ENCODE data around the gene HAPLN3. TPM values are rescaled to one million over a fixed set of nuclear protein-coding genes. Genes with fewer than 3 reads are reported as not detected.

The HAPLN3 gene
- total and polyA plus RNA-seq, 4 donors, result 12.6 to 20.3 (median 18.4) TPM

GRCh38 chr15:88913017-88913849 is 17.9 kb upstream of the HAPLN3 start, which contains the start of gene MFGE8:
Gene MFGE8 (minus strand): TSS chr15:88913379. CDS start chr15:88913319, 60 bp downstream.
- Histone ChIP-seq H3K9me3 (ENCODE audit: control insufficient read depth, insufficient read depth, low read length) (no peaks in the 10 kb centered on the region), H3K27ac (ENCODE audit: low read depth, low read length) (peak within 1 kb of the TSS; percentile 61), H3K27me3 (ENCODE audit: control insufficient read depth, insufficient read depth, low read length) (no peaks in the 10 kb centered on the region), H3K4me1 (ENCODE audit: control insufficient read depth, insufficient read depth, low read length) (peaks cover 40% of the 10 kb centered on the region), H3K36me3 (ENCODE audit: control insufficient read depth, insufficient read depth, low read length) (peaks cover 22% of the 10 kb centered on the region), H3K4me3 (ENCODE audit: low read depth, low read length) (peak within 1 kb of the TSS; percentile 65)
- WGBS (ENCODE audit: insufficient coverage), result under 1% methylated on average over 57 of the region's 67 CpGs
- DNase-seq (ENCODE audit: low read depth in 4 of 6, low spot score in 6 of 6), result peak in 4 of 6 donors; percentile 46 to 92 (median 76)

GRCh38 chr15:88912500-88912921 is 17.2 kb upstream of the HAPLN3 start:
- Histone ChIP-seq H3K36me3 (ENCODE audit: control insufficient read depth, insufficient read depth, low read length) (peaks cover 29% of the 10 kb centered on the region), H3K4me3 (ENCODE audit: low read depth, low read length) (peak overlapping the region; percentile 65), H3K27ac (ENCODE audit: low read depth, low read length) (peak overlapping the region; percentile 36), H3K27me3 (ENCODE audit: control insufficient read depth, insufficient read depth, low read length) (no peaks in the 10 kb centered on the region), H3K9me3 (ENCODE audit: control insufficient read depth, insufficient read depth, low read length) (no peaks in the 10 kb centered on the region), H3K4me1 (ENCODE audit: control insufficient read depth, insufficient read depth, low read length) (peaks cover 45% of the 10 kb centered on the region)
- 11% methylated on average over 20 of the region's 20 CpGs for WGBS (ENCODE audit: insufficient coverage)
- peak in 2 of 6 donors; percentile 11 to 51 for DNase-seq (ENCODE audit: low read depth in 4 of 6, low spot score in 6 of 6)

GRCh38 chr15:88911766-88912118 is 16.4 kb upstream of the HAPLN3 start:
- peaks cover 49% of the 10 kb centered on the region for H3K4me1 ChIP-seq (ENCODE audit: control insufficient read depth, insufficient read depth, low read length)
- no peaks in the 10 kb centered on the region for H3K27me3 ChIP-seq (ENCODE audit: control insufficient read depth, insufficient read depth, low read length)
- H3K27ac ChIP-seq (ENCODE audit: low read depth, low read length), result no peak overlapping the region
- peaks cover 37% of the 10 kb centered on the region for H3K36me3 ChIP-seq (ENCODE audit: control insufficient read depth, insufficient read depth, low read length)
- peak overlapping the region; percentile 65 for H3K4me3 ChIP-seq (ENCODE audit: low read depth, low read length)
- H3K9me3 ChIP-seq (ENCODE audit: control insufficient read depth, insufficient read depth, low read length), result no peaks in the 10 kb centered on the region
- DNase-seq (ENCODE audit: low read depth in 4 of 6, low spot score in 6 of 6), result no peak
- no CpG with 5 or more reads among the region's 5 CpGs for WGBS (ENCODE audit: insufficient coverage)

GRCh38 chr15:88909956-88910831 is 14.8 kb upstream of the HAPLN3 start:
- no peaks in the 10 kb centered on the region for H3K9me3 ChIP-seq (ENCODE audit: control insufficient read depth, insufficient read depth, low read length)
- H3K27me3 ChIP-seq (ENCODE audit: control insufficient read depth, insufficient read depth, low read length), result no peaks in the 10 kb centered on the region
- H3K27ac ChIP-seq (ENCODE audit: low read depth, low read length), result no peak overlapping the region
- 76% methylated on average over 11 of the region's 12 CpGs for WGBS (ENCODE audit: insufficient coverage)
- no peak for DNase-seq (ENCODE audit: low read depth in 4 of 6, low spot score in 6 of 6)
- H3K36me3 ChIP-seq (ENCODE audit: control insufficient read depth, insufficient read depth, low read length), result peaks cover 48% of the 10 kb centered on the region
- H3K4me3 ChIP-seq (ENCODE audit: low read depth, low read length), result no peak overlapping the region
- H3K4me1 ChIP-seq (ENCODE audit: control insufficient read depth, insufficient read depth, low read length), result peaks cover 56% of the 10 kb centered on the region

- no peak for DNase-seq (ENCODE audit: low read depth in 4 of 6, low spot score in 6 of 6)
Observed at GRCh38 chr15:88908697-88909621, 13.6 kb upstream of the HAPLN3 start.

GRCh38 chr15:88908123-88908522 is 12.8 kb upstream of the HAPLN3 start:
- peaks cover 61% of the 10 kb centered on the region for H3K4me1 ChIP-seq (ENCODE audit: control insufficient read depth, insufficient read depth, low read length)
- no peaks in the 10 kb centered on the region for H3K9me3 ChIP-seq (ENCODE audit: control insufficient read depth, insufficient read depth, low read length)
- H3K27ac ChIP-seq (ENCODE audit: low read depth, low read length), result no peak overlapping the region
- DNase-seq (ENCODE audit: low read depth in 4 of 6, low spot score in 6 of 6), result no peak
- H3K36me3 ChIP-seq (ENCODE audit: control insufficient read depth, insufficient read depth, low read length), result peaks cover 52% of the 10 kb centered on the region
- H3K4me3 ChIP-seq (ENCODE audit: low read depth, low read length), result no peak overlapping the region
- WGBS (ENCODE audit: insufficient coverage), result 89% methylated on average over 12 of the region's 12 CpGs
- H3K27me3 ChIP-seq (ENCODE audit: control insufficient read depth, insufficient read depth, low read length), result no peaks in the 10 kb centered on the region

More at GRCh38 chr15:88908697-88909621, 13.6 kb upstream of the HAPLN3 start:
- no peaks in the 10 kb centered on the region for H3K27me3 ChIP-seq (ENCODE audit: control insufficient read depth, insufficient read depth, low read length)
- 83% methylated on average over 13 of the region's 16 CpGs for WGBS (ENCODE audit: insufficient coverage)
- H3K9me3 ChIP-seq (ENCODE audit: control insufficient read depth, insufficient read depth, low read length), result no peaks in the 10 kb centered on the region
- H3K36me3 ChIP-seq (ENCODE audit: control insufficient read depth, insufficient read depth, low read length), result peaks cover 48% of the 10 kb centered on the region
- H3K27ac ChIP-seq (ENCODE audit: low read depth, low read length), result no peak overlapping the region
- peaks cover 65% of the 10 kb centered on the region for H3K4me1 ChIP-seq (ENCODE audit: control insufficient read depth, insufficient read depth, low read length)
- H3K4me3 ChIP-seq (ENCODE audit: low read depth, low read length), result no peak overlapping the region

GRCh38 chr15:88907111-88907510 is 11.8 kb upstream of the HAPLN3 start:
- H3K9me3 ChIP-seq (ENCODE audit: control insufficient read depth, insufficient read depth, low read length), result no peaks in the 10 kb centered on the region
- H3K27ac ChIP-seq (ENCODE audit: low read depth, low read length), result no peak overlapping the region
- no peak overlapping the region for H3K4me3 ChIP-seq (ENCODE audit: low read depth, low read length)
- no peaks in the 10 kb centered on the region for H3K27me3 ChIP-seq (ENCODE audit: control insufficient read depth, insufficient read depth, low read length)
- peaks cover 55% of the 10 kb centered on the region for H3K4me1 ChIP-seq (ENCODE audit: control insufficient read depth, insufficient read depth, low read length)
- DNase-seq (ENCODE audit: low read depth in 4 of 6, low spot score in 6 of 6), result no peak
- H3K36me3 ChIP-seq (ENCODE audit: control insufficient read depth, insufficient read depth, low read length), result peaks cover 61% of the 10 kb centered on the region
- WGBS (ENCODE audit: insufficient coverage), result 84% methylated on average over 12 of the region's 14 CpGs

GRCh38 chr15:88906551-88906950 is 11.2 kb upstream of the HAPLN3 start:
- peaks cover 54% of the 10 kb centered on the region for H3K4me1 ChIP-seq (ENCODE audit: control insufficient read depth, insufficient read depth, low read length)
- H3K27ac ChIP-seq (ENCODE audit: low read depth, low read length), result no peak overlapping the region
- no peak for DNase-seq (ENCODE audit: low read depth in 4 of 6, low spot score in 6 of 6)
- no peak overlapping the region for H3K4me3 ChIP-seq (ENCODE audit: low read depth, low read length)
- H3K27me3 ChIP-seq (ENCODE audit: control insufficient read depth, insufficient read depth, low read length), result no peaks in the 10 kb centered on the region
- no peaks in the 10 kb centered on the region for H3K9me3 ChIP-seq (ENCODE audit: control insufficient read depth, insufficient read depth, low read length)
- H3K36me3 ChIP-seq (ENCODE audit: control insufficient read depth, insufficient read depth, low read length), result peaks cover 66% of the 10 kb centered on the region
- WGBS (ENCODE audit: insufficient coverage), result 96% methylated on average over 7 of the region's 7 CpGs

- Histone ChIP-seq H3K36me3 (ENCODE audit: control insufficient read depth, insufficient read depth, low read length) (peaks cover 71% of the 10 kb centered on the region), H3K27me3 (ENCODE audit: control insufficient read depth, insufficient read depth, low read length) (no peaks in the 10 kb centered on the region), H3K27ac (ENCODE audit: low read depth, low read length) (no peak overlapping the region), H3K4me3 (ENCODE audit: low read depth, low read length) (no peak overlapping the region), H3K4me1 (ENCODE audit: control insufficient read depth, insufficient read depth, low read length) (peaks cover 51% of the 10 kb centered on the region), H3K9me3 (ENCODE audit: control insufficient read depth, insufficient read depth, low read length) (no peaks in the 10 kb centered on the region)
- 100% methylated on average over 1 of the region's 1 CpG for WGBS (ENCODE audit: insufficient coverage)
- no peak for DNase-seq (ENCODE audit: low read depth in 4 of 6, low spot score in 6 of 6)
Observed at GRCh38 chr15:88906130-88906529, 10.8 kb upstream of the HAPLN3 start.
